CD4-positive, alpha-beta T cell treated with Interleukin-4 for 4 hours (primary cell): ENCODE results near the gene ZBTB26.

ENCODE experiments used
- DNase-seq: peaks from one replicate; pipeline ENCODE4 v3.0.0-alpha.2; 2020

Gene ZBTB26, protein sequence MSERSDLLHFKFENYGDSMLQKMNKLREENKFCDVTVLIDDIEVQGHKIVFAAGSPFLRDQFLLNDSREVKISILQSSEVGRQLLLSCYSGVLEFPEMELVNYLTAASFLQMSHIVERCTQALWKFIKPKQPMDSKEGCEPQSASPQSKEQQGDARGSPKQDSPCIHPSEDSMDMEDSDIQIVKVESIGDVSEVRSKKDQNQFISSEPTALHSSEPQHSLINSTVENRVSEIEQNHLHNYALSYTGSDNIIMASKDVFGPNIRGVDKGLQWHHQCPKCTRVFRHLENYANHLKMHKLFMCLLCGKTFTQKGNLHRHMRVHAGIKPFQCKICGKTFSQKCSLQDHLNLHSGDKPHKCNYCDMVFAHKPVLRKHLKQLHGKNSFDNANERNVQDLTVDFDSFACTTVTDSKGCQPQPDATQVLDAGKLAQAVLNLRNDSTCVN

DNA sequence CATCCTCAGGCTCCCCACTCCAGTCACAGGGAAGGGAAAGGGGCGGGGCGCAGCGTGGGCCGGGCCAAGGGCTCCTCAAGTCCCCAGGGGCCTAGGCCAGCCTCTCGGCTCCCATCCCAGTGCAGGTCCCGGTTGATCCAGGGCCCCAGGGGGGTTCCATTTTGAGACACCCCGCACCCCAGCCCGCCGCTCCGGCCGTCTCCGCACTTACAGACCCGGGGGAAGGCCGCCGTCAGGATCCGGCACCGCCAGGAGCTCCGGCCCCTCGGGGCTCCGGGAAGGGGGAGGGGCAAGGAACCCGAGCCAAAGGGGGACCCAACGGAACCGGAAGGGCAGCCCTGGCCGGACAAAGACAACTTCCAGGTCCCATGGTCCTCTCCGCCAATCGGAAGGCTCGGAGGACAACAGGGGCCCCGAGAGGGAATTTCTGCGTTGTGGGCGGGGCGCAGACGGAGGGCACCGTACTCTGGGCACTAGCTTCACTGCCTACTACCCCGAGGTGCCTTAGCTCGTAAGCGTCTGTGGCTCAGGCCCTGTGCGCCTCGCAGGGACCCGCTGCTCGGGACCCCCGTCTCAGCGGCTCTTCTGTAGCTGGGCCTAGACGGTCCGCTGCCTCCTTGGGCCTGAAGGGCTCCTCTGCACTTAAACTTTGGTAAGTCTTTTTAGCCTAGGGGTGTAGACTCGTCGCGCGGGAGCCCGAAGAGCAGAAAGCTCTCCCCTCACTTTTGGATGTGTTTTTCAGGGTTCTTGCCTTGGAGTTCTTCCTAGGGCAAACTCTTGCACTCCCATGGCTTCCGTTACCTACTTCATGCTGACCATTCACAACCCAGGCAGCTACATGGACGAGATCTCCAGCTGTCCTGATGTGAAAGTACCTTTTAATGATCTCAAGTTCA lies at the start of gene ZBTB26:
ZBTB26 (minus strand) TSS at position 287 of the 896 bp plus-strand sequence. CDS start 11,578 bp downstream, outside the sequence.
- peak; percentile 91 for DNase-seq

- DNase-seq = no peak
Observed at GRCh38 chr9:122978601-122979000, 47.3 kb upstream of the ZBTB26 start.

DNA sequence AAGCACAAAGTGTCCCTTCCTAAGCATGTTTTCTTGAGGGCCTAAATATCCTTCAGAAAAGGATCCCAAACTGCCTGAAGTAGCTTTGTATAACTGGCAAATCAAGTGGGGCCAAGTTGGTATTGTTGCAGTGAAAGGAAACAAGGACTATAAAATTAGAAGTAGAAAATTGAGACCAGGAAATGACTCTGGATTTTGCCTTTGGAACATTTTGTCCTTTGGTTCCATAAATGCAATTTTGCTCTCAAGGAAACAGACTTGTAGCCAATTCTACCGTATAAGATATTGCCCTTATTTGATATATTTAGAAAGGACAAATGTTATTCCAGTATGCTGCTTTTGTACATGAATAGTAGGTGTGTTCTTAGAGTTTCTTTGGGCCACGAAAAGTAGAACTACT lies 43.9 kb upstream of the ZBTB26 start:
- no peak for DNase-seq

DNA sequence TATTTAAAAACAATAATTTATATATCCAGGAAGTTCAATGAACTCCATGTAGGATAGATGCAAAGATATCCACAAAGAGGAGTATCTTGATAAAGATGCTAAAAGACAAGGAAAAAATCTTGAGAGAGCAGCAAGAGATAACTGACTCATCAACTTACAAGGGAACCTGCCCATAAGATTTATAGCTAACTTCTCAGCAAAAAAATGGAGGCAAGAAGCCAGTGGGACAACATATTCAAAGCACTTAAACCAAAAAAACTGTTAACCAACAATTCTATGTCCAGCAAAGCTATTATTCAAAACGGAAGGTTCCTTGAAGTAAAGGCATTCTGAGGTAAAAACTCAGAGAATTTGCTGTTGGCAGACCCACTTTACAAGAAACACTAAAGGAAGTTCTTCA lies 29.8 kb upstream of the ZBTB26 start:
- DNase-seq = no peak

DNA sequence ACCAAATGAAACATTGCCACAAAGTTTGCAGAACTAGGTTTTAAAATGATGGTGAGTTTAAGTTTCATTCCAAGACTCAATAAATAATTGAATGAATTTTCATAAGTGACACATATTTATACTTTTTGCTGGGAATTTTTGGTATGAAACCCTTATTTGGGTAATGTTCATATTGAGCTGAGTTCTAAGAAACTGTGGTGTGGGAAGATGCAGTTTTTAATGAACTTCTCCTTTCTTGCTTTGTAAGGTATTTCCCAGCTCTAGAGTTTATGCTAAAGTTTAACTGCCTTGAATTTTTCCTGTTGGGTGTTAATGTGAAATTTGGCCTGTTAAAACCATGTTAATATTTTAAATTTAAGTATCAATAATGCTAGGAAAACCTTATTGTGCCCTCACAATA lies 24.6 kb upstream of the ZBTB26 start:
- DNase-seq = no peak

DNA sequence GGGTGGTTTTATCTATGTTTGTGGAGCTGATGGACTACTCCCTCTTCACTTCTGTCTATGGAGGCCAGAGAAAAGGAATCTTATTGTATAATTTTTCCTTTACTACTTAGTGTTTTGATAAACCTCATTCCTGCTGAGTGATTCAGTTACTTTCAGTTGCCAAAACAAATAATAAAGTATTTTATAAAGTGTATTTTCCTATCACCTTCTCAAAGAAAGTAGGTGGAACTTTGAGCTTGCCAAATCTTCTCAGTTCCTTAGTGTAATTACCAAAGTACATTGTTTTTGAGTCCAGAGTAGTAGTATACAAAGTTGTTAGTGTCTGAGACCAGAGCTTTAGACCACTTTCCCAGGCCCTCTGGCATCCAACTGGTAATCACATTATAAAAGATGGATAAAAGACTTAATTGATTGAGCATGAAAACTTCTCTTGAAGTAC lies 23.0 kb upstream of the ZBTB26 start:
- no peak for DNase-seq

- no peak for DNase-seq
Observed at GRCh38 chr9:122951056-122951455, 19.7 kb upstream of the ZBTB26 start.

GRCh38 chr9:122950263-122950662 lies 19.0 kb upstream of the ZBTB26 start:
- no peak for DNase-seq

DNA sequence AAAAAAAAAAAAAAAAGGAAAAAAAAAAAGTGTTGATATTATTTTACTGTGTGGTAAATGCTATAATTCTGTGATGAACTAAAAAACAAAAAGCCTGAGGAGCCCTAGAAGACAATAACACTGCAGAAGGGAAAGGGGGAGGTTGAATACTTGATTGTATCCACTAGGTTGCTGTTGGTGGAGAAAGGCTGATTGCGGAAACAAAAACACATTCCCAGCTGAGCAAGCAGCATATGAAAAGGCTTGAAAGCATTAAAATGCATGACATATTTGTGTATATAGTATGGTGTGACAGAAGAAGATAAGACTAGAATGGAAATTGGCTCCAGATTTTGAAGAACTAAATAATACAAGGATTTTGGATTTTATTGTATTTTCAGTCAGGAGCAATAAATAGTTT lies 18.4 kb upstream of the ZBTB26 start:
- DNase-seq = no peak

- DNase-seq = no peak
Observed at GRCh38 chr9:122948313-122948712, 17.0 kb upstream of the ZBTB26 start.

DNA sequence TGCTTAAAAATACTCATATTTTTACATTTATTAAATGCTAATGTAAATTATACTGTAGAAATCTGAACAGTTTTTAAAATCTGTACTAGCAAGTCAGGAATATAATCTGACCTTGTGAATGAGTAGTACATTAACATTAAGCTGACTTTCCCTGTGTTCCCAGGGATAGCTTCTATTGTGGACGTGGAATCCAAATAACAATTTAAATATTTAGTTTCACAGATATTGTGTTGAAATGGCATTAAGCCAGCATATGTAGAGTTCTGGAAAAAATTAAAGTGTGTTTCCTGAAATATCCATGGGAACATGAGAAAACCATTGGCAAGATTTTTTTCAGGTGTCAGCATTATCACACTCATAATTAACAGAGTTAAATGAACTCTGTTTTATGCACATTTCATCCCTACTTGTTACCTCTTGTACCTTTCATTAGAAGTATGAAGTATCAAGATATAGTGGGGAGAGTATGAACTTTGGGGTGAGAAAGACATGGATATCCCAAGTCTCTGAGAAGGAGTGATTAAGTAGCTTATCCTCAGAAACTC lies 15.2 kb upstream of the ZBTB26 start:
- DNase-seq = no peak

- no peak for DNase-seq
Observed at GRCh38 chr9:122944960-122945888, 13.9 kb upstream of the ZBTB26 start.

GRCh38 chr9:122941582-122942234 lies 10.4 kb upstream of the ZBTB26 start:
- no peak for DNase-seq

DNA sequence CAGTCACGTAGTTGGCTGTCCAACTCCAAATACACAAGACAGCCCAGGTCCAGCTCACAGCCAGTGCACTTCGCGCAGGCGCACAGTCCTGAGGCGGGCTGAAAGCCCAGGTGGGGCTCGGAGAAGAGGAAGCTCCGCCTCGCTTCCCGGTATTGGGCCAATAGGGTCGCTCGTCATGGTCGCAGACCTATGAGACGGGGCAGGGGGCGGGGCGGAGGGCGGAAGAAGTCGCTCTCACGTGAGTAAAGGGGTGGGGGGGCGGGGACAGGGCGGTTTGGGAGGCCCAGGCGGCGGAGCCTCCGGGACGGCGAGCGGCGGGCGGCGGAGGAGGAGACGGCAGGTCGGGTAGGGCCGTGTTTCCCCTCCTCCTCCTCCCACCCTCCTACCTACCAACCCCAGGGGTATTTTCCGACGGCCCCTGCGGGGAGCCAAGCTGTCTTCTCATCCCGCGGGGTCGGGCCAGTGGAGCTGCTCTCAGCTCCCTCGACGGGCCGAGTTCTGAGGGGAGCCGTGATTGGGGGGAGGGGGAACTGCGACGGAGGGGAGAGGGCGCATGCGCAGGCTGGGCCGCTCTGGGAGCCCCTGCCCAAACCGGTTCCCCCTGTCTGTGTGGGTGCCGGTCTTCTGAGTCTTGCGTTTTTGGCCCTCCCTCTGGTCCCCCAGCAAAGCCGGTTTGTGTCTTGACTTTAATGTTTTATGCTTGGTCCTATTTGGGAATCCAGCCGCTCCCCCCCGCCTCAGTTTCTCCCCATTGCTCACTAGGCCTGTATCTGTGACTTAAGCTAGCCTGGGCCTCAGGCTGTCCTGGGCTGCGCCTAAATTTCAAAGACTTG lies 9.7 kb upstream of the ZBTB26 start, which contains the start of gene RABGAP1:
RABGAP1 (plus strand) TSS at position 272 of the 833 bp plus-strand sequence. CDS start 16,040 bp downstream, outside the sequence.
- peak; percentile 98 for DNase-seq

- DNase-seq = no peak
Observed at GRCh38 chr9:122940454-122940748, 9.1 kb upstream of the ZBTB26 start.

DNA sequence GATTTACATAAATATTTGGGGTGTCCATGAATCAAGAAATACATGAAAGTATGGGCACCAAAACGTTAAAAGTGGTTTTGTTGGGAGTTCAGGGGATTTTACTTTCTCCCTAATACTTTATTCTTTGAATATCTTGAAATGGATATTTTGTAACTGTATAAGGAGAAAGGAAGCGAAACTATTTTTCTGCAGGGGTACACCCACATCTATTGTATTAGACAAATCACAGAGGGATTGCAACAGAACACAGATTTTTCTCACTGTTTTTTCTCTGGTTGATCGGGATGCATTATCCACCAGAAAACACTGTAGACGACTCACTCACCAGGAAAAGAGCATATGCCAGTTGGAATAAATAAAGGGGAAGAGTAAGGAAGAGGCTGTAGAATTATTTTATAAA lies 8.3 kb upstream of the ZBTB26 start:
- DNase-seq = no peak

DNA sequence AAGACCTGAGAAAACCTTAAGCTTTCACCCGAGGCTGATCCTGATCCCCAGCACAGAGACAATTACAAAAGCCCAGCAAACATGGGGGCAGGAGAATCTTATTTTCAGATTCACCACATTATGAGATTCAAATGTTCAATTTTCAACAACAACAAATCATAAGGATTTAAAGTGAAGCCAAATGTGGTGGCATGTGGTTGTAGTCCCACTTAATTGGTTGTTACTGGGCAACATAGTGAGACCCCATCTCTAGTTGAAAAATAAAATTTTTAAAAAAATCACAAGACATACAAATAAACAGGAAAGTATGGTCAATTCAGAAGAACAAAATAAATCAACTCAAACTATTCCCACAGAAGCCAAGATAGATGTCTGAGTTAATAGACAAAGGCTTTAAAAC lies 5.6 kb upstream of the ZBTB26 start:
- no peak for DNase-seq

- DNase-seq = no peak
Observed at GRCh38 chr9:122936464-122936863, 5.2 kb upstream of the ZBTB26 start.

GRCh38 chr9:122930541-122931225 lies 629 bp downstream of the ZBTB26 start:
- DNase-seq = no peak

DNA sequence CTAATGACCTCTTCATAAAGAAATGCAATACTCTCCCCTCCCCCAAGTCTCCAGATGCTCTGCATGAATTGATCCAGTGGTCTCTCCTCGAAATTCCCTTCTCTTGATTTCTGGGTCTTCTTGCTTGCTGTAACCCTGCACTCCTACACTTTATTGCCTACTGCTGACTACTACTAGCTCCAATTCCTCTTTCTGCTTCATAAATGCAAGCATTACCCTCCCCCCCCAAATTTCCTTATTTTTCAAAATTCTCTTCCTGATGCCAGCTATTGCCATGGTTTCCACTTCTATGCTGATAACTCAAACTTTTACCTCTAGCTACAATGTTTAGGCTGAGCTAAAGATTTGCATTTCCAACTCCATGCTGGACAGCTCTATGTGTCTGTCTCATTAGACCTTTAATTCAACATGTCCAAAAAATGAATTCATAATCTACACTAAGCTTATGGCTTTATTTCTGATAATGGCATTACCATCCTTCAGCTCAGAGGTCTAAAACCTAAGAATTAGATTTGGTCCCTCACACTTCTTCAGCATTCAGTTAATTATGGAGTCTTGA lies 1.4 kb downstream of the ZBTB26 start:
- no peak for DNase-seq
